ENCODE data around the gene DPH3. TPM values are rescaled to one million over a fixed set of nuclear protein-coding genes. Genes with fewer than 3 reads are reported as not detected.

DPH3 gene
- total and polyA plus RNA-seq, 4 donors, result 11.7 to 22.0 (median 16.3) TPM

GRCh38 chr3:16242177-16242576 lies 22.6 kb downstream of the DPH3 start:
- H3K4me1 ChIP-seq (ENCODE audit: control insufficient read depth in 5 of 5, insufficient read depth in 5 of 5, low read length in 5 of 5), result peaks cover 0 to 12% (median 7%) of the 10 kb centered on the region in 5 donors
- no peak overlapping the region for H3K27ac ChIP-seq (ENCODE audit: low read depth in 1 of 2, low read length in 1 of 2)
- H3K9me3 ChIP-seq (ENCODE audit: control insufficient read depth in 4 of 4, insufficient read depth in 3 of 4, low read length in 3 of 4), result no peaks in the 10 kb centered on the region
- TF ChIP-seq, protein P1, sequence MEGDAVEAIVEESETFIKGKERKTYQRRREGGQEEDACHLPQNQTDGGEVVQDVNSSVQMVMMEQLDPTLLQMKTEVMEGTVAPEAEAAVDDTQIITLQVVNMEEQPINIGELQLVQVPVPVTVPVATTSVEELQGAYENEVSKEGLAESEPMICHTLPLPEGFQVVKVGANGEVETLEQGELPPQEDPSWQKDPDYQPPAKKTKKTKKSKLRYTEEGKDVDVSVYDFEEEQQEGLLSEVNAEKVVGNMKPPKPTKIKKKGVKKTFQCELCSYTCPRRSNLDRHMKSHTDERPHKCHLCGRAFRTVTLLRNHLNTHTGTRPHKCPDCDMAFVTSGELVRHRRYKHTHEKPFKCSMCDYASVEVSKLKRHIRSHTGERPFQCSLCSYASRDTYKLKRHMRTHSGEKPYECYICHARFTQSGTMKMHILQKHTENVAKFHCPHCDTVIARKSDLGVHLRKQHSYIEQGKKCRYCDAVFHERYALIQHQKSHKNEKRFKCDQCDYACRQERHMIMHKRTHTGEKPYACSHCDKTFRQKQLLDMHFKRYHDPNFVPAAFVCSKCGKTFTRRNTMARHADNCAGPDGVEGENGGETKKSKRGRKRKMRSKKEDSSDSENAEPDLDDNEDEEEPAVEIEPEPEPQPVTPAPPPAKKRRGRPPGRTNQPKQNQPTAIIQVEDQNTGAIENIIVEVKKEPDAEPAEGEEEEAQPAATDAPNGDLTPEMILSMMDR (IDR thresholded peaks at IDR 0.05; ENCODE audit: control extremely low read depth, extremely low read depth), result no peak
- H3K9ac ChIP-seq (ENCODE audit: insufficient read depth in 1 of 2, low read length in 2 of 2), result no peak overlapping the region
- H3K27me3 ChIP-seq (ENCODE audit: control insufficient read depth in 3 of 3, insufficient read depth in 3 of 3, low read length in 2 of 3), result no peaks in the 10 kb centered on the region
- WGBS, 2 donors, result 96 to 97% methylated on average over 5 of the region's 5 CpGs
- ATAC-seq (ENCODE audit: insufficient read depth, low FRiP score), result no peak
- no peaks in the 10 kb centered on the region for H3K36me3 ChIP-seq (ENCODE audit: control insufficient read depth in 4 of 4, insufficient read depth in 4 of 4, low read length in 4 of 4)
- no peak overlapping the region for H3K4me3 ChIP-seq
- no peak for DNase-seq

DNA sequence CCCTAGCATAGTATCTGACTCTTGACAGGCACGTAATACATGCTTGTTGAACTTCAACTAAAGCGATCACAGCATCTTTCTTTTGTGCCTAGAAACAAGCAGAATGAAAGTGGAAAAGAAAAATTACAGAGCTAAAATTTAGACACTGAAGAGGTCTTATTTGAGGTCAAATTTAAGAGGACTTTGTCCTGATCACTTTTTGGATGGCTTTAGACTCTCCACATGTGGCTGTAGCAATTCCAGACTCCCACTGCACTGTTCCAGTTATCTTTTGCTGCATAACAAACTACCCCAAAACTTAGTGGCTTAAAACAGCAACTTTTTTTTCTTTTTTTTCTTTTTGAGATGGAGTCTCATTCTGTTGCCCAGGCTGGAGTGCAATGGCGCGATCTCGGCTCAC lies 23.5 kb downstream of the DPH3 start:
- 97 to 99% methylated on average over 5 of the region's 5 CpGs for WGBS, 2 donors
- TF ChIP-seq, protein P1 (IDR thresholded peaks at IDR 0.05; ENCODE audit: control extremely low read depth, extremely low read depth), result no peak
- Histone ChIP-seq H3K36me3 (ENCODE audit: control insufficient read depth in 4 of 4, insufficient read depth in 4 of 4, low read length in 4 of 4) (no peaks in the 10 kb centered on the region), H3K9me3 (ENCODE audit: control insufficient read depth in 4 of 4, insufficient read depth in 3 of 4, low read length in 3 of 4) (no peaks in the 10 kb centered on the region), H3K27ac (ENCODE audit: low read depth in 1 of 2, low read length in 1 of 2) (no peak overlapping the region), H3K9ac (ENCODE audit: insufficient read depth in 1 of 2, low read length in 2 of 2) (no peak overlapping the region), H3K4me3 (no peak overlapping the region), H3K27me3 (ENCODE audit: control insufficient read depth in 3 of 3, insufficient read depth in 3 of 3, low read length in 2 of 3) (no peaks in the 10 kb centered on the region), H3K4me1 (ENCODE audit: control insufficient read depth in 5 of 5, insufficient read depth in 5 of 5, low read length in 5 of 5) (peaks cover 0 to 12% (median 7%) of the 10 kb centered on the region in 5 donors)
- ATAC-seq (ENCODE audit: insufficient read depth, low FRiP score) (no peak), DNase-seq (no peak)

DNA sequence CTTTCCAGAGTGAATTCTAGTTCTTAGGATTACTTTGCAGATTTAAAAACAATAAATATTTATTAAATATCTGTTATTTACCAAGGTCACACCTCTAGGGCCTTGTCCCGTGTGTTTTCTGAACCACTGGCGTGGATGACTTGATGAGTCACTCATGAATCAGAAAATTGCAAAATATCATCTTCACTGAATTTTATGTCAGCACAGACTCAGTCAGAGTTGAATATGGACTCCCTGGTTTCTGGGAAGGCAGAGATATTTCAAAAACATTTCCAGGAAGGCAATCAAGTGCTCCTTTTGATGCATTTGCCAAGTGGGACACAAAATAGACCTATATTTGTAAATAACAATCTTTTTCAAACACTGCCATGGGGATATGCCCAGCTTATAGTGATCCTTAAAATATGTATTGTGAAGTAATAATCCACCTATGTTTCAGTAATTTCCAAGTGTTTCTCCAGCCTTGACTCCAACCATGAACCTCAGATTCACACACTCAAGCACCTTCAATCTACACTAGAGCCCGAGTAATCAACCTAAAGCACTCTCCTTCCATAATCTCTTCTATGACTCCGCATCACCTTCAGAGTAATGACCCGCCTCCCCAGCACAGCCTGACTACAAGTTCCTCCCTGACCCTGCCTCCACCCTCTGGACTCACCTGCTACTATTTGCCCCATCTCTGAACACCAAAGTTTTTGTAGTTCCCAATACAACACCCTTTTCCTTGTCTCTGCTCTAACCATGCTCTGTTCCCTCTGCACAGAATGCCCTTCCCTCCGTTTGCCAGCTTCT lies 24.3 kb downstream of the DPH3 start:
- WGBS, 2 donors, result 69 to 71% methylated on average over 6 of the region's 6 CpGs
- TF ChIP-seq, protein P1 (IDR thresholded peaks at IDR 0.05; ENCODE audit: control extremely low read depth, extremely low read depth), result no peak
- Histone ChIP-seq H3K27me3 (ENCODE audit: control insufficient read depth in 3 of 3, insufficient read depth in 3 of 3, low read length in 2 of 3) (no peaks in the 10 kb centered on the region), H3K9me3 (ENCODE audit: control insufficient read depth in 4 of 4, insufficient read depth in 3 of 4, low read length in 3 of 4) (no peaks in the 10 kb centered on the region), H3K36me3 (ENCODE audit: control insufficient read depth in 4 of 4, insufficient read depth in 4 of 4, low read length in 4 of 4) (no peaks in the 10 kb centered on the region), H3K4me1 (ENCODE audit: control insufficient read depth in 5 of 5, insufficient read depth in 5 of 5, low read length in 5 of 5) (peaks cover 0 to 12% (median 7%) of the 10 kb centered on the region in 5 donors), H3K27ac (ENCODE audit: low read depth in 1 of 2, low read length in 1 of 2) (peak overlapping the region in 1 of 2 donors; percentile 45), H3K4me3 (no peak overlapping the region), H3K9ac (ENCODE audit: insufficient read depth in 1 of 2, low read length in 2 of 2) (no peak overlapping the region)
- DNase-seq, result no peak
- ATAC-seq (ENCODE audit: insufficient read depth, low FRiP score), result no peak
